GM18909 (cell line): ENCODE results near the gene PSTK.

Experiments
- ATAC-seq: cut with Tn5 transposase; IDR thresholded peaks from one replicate; pipeline ENCODE4 v1.9.1; 2021; ENCODE audit warnings: mild to moderate bottlenecking; ENCODE audit not compliant: unreplicated experiment, poor library complexity

Gene PSTK

GRCh38 chr10:123017421-123018165 lies 37.4 kb downstream of the PSTK start:
- no peak for ATAC-seq

GRCh38 chr10:123018531-123018930 lies 38.3 kb downstream of the PSTK start:
- ATAC-seq = no peak

DNA sequence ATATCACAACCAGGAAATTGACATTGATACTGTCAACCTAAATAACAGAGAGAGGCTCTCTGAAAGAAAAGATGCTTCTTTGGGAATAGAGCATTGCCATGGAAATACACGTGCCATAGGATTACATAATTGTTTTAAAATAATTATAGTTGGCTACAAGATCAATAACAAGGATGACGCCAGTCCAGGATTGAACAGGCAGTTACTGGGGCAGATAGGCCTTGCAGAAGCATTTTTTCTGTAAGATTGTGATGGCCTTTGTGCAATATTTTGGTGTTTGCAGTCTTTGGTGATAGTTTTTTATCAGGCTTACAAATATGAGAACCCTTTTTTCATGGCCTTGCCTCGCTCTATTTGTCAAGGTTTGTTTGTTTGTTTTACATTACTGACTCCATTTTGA lies 39.1 kb downstream of the PSTK start:
- no peak for ATAC-seq

DNA sequence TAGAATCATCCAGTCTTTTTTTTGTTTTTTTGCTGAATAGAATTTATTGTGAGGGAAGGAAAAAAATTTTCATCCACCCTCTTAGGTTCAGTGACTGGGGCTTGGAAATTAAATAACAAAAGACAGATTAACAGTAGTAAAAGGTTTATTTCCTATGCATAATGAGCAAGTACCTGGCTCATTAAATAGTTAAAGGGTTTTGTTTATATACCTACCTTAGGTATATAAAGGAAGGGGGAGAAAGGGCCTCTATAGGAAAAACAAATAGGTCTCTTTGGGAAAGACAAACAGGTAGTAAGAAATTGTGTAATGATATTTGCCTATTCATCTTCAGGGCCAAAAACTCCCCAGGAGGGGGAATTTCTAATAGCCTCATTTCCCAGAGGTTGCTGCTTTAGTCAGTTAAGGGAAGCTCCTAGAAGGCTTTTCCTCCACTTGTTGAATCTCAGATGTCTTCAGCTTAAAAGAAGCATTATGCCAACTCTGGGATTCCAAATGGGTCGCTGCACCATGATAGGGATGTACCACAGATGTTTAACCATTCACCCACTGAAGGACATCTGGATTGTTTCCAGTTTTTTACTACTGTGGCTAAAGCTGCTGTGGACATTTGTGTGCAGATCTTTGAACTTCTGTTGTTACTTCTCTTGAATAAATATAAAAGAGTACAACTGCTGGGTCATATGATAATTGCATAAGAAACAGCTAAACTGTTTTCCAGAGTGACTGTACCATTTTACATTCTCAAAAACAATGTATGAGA lies 39.9 kb downstream of the PSTK start:
- no peak for ATAC-seq

GRCh38 chr10:123021517-123021916 lies 41.3 kb downstream of the PSTK start:
- no peak for ATAC-seq

DNA sequence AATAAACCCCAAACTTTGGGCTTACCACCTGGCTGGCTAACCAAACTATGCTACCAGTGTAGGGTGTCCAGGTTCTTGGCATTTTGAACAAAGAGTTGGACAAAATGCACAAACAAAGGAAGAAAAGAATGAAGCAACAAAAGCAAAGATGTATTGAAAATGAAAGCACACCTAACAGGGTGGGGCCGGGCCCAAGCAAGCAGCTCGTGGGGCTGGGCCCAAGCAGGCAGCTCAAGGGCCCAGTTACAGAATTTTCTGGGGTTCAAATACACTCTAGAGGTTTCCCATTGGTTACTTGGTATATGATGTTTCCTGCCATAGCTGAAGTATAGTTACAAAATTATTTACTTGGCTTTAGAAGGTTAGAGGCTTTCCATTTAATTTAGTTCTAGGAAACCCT lies 44.3 kb downstream of the PSTK start:
- no peak for ATAC-seq

GRCh38 chr10:123026302-123026701 lies 46.1 kb downstream of the PSTK start:
- ATAC-seq = no peak

DNA sequence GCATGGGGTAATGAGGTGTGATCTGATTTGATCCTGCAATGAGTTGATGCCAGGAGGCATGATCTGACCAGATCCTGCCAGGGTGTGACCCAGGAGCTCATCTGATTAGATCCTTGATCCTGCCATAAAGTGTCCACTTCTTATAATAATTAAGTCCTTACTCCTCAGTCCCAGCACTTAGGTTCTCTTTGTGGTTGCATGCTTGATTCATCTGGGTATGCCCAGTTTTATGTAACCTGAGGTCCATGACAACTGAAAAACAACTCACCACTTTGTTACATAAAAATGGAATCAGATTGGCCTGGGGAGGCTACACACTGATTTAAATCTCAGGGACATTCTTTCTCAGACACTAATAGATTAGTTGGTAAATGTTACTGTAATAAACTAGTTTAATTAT lies 47.7 kb downstream of the PSTK start:
- no peak for ATAC-seq

DNA sequence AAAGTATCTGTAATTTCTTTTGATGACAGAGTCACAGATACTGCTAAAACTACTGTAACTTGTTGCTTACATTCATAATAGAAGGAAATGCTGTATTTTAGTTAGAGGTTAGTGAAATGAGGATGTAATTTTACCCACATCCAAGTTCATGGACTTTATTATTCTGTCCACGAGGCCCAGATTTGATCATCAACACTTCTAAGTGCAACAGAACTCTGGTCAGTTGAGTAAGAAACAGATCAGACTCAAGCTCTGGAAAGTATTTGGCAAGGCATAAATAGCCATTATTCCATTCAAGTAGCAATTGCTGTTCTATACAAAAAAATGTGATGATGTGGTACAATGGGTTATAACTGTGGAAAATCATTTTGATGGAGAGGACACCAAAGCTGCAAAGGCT lies 50.9 kb downstream of the PSTK start:
- ATAC-seq = no peak

GRCh38 chr10:123034332-123034731 lies 54.1 kb downstream of the PSTK start:
- ATAC-seq = no peak

DNA sequence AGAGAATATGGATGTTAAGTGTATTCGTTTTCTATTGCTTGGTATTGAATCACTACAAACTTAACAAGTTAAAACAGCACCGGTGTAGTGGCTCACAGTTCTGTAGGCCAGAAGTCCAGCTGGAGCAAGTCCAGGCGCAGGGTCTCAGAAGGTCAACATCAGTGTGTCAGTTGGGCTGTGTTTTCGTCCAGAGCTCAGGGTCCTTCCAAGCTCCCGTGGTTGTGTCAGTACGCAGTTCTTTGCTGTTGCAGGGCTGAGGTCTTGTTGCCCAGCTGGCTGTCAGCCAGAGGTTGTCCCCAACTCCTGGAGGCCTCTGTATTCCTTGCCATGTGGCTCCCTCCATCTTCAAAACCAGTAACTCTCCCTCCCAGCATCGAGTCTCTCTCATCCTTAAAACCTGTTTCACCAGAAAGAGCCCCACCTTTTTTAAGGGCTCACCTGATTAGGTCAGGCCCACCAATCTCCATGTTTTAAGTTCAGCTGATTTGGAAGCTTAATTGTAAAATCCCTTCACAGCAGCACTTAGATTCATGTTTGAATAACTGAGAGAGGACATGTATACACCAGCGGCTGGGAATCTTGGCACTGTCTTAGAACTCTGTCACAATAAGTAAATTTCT lies 55.4 kb downstream of the PSTK start:
- no peak for ATAC-seq

DNA sequence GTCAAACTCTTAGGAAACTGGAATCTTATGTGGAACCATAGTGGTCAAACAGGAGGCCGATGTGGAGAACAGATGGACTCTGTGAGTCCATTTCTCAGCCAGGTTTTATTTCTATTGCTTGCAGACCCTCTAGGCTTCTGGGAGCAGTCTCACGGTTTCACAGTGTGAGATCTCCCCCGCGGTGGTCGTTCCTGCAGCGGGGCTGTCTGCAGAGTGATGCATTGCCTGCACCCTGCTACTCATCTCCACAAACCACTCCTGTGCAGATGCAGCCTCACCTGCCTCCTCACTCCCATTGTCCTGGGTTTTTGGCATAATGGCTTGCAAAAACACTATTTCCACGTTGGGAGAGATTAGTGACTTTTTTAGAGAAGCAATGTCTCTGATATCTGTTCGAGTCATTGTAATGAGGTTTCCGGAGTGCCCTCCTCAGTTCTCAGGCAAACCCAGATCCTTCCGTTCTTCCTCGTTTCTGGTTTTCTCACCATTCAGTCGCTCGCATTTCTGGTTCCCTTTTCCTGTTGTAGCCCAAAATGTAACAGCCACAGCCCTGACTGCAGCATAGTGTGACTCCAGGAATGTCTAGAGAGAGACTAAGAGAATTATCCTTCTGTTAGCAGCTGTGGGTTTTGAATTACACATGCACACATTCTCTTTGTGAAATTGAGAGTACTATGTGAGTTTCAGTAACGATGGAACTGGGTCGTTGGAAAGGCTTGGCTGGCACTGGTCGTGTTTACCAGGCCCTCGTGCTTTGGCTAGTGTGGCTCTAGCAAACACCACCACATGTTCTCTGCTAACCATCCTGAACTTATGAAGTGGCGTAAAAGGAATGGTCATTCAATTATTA lies 58.8 kb downstream of the PSTK start:
- no peak for ATAC-seq

GRCh38 chr10:123039632-123039930 lies 59.4 kb downstream of the PSTK start:
- no peak for ATAC-seq
